SK-N-SH (cell line): Measurements from ENCODE around the gene ATP8A2. TPM values are rescaled to one million over a fixed set of nuclear protein-coding genes. Genes with fewer than 3 reads are reported as not detected.

Source experiments
- CTCF ChIA-PET: fragments of 300-600, 350-600 bp; formaldehyde crosslinking; extraction: SDS; loops from one replicate; lab custom pipeline; 2021; lab: Yijun Ruan, JAX
- POLR2A ChIA-PET: fragments of 350-600 bp; sonication (Branson Sonifier 250); formaldehyde crosslinking; extraction: SDS; loops from one replicate; lab custom pipeline; 2020; ENCODE audit warnings: antibody characterized with exemption, inconsistent platforms; lab: Yijun Ruan, JAX
- DNase-seq: peaks from one replicate; pipeline ENCODE4 v3.0.0; 2012
- H2AFZ ChIP-seq: fragments of 200-600 bp; sonication (generic); 2 replicates; pipeline ENCODE4 v1.8.1; 2016; ENCODE audit warnings: antibody characterized with exemption, mild to moderate bottlenecking, low read depth
- H3F3A ChIP-seq: fragments of 200-600 bp; sonication (generic); replicated peaks from 2 replicates; pipeline ENCODE3; 2016; ENCODE audit warnings: antibody characterized with exemption, mild to moderate bottlenecking; ENCODE audit not compliant: insufficient read depth
- H3K27ac ChIP-seq, 2 experiments: fragments of 200-500 bp in 1 of 2; fragments of 200-600 bp in 1 of 2; sonication (Bioruptor generic) in 1 of 2; sonication (generic), shearing (Covaris generic) in 1 of 2; 2 replicates each; pipeline versions ENCODE4 v1.5.1 to v1.6.1; 2014 to 2016; ENCODE audit warnings: low read depth in 2 of 2, inconsistent platforms in 1 of 2, low read length in 1 of 2, mild to moderate bottlenecking in 1 of 2, mixed read lengths in 1 of 2
- H3K27me3 ChIP-seq: fragments of 200-600 bp; sonication (generic), shearing (Covaris generic); 2 replicates; pipeline ENCODE4 v1.6.1; 2016; ENCODE audit warnings: mixed run types; ENCODE audit not compliant: insufficient read depth
- H3K36me3 ChIP-seq, 2 experiments: fragments of 200-500 bp in 1 of 2; fragments of 200-600 bp in 1 of 2; sonication (Bioruptor generic) in 1 of 2; sonication (generic) in 1 of 2; replicated peaks in 1 of 2; 2 replicates each; pipeline versions ENCODE3 to v1.5.1; 2014 to 2016; ENCODE audit warnings: low read length in 1 of 2, mild to moderate bottlenecking in 1 of 2; ENCODE audit not compliant: insufficient read depth in 2 of 2, control insufficient read depth in 1 of 2
- H3K4me1 ChIP-seq, 2 experiments: fragments of 200-500 bp in 1 of 2; fragments of 200-600 bp in 1 of 2; sonication (Bioruptor generic) in 1 of 2; sonication (generic), shearing (Covaris generic) in 1 of 2; 2 replicates each; pipeline versions ENCODE4 v1.5.1 to v1.6.1; 2014 to 2016; ENCODE audit warnings: low read depth in 1 of 2, low read length in 1 of 2, mixed run types in 1 of 2; ENCODE audit not compliant: insufficient read depth in 2 of 2, control insufficient read depth in 1 of 2
- H3K4me2 ChIP-seq: fragments of 200-600 bp; sonication (generic), shearing (Covaris generic); 2 replicates; pipeline ENCODE4 v1.6.1; 2017; ENCODE audit warnings: mixed run types
- H3K4me3 ChIP-seq, 2 experiments: fragments of 200-500 bp in 1 of 2; fragments of 200-600 bp in 1 of 2; sonication (Bioruptor generic) in 1 of 2; sonication (generic), shearing (Covaris generic) in 1 of 2; 2 replicates each; pipeline versions ENCODE4 v1.5.1 to v1.8.1; 2014 to 2016; ENCODE audit warnings: low read depth in 2 of 2, inconsistent platforms in 1 of 2, low read length in 1 of 2, mild to moderate bottlenecking in 1 of 2, mixed read lengths in 1 of 2, moderate library complexity in 1 of 2
- H3K79me2 ChIP-seq: fragments of 200-600 bp; sonication (generic); 2 replicates; pipeline ENCODE4 v1.8.1; 2017; ENCODE audit warnings: mild to moderate bottlenecking; ENCODE audit not compliant: insufficient read depth
- H3K9ac ChIP-seq: fragments of 200-600 bp; sonication (generic); 2 replicates; pipeline ENCODE4 v1.6.1; 2017; ENCODE audit warnings: mixed run types
- H3K9me2 ChIP-seq: fragments of 200-600 bp; sonication (generic); 2 replicates; pipeline ENCODE4 v1.6.1; 2017; ENCODE audit warnings: mixed run types
- H3K9me3 ChIP-seq: fragments of 200-600 bp; sonication (generic); 2 replicates; pipeline ENCODE4 v1.6.1; 2017; ENCODE audit warnings: mixed run types, mild to moderate bottlenecking, moderate library complexity
- H4K20me1 ChIP-seq: fragments of 200-600 bp; sonication (generic); 2 replicates; pipeline ENCODE4 v1.6.1; 2017; ENCODE audit warnings: mild to moderate bottlenecking, mixed run types; ENCODE audit not compliant: insufficient read depth
- CHD2 ChIP-seq: fragments of 150-350 bp; IDR thresholded peaks from 2 replicates; pipeline ENCODE4 v1.6.1; 2018; ENCODE audit warnings: low read length; ENCODE audit not compliant: partially characterized antibody
- EP300 ChIP-seq, 2 experiments: IDR thresholded peaks; 2 replicates each; pipeline versions ENCODE4 v1.4.0 to v1.6.1; 2012; ENCODE audit warnings: borderline replicate concordance in 1 of 2, low read depth in 1 of 2, low read length in 1 of 2
- FOXM1 ChIP-seq: IDR thresholded peaks from 2 replicates; pipeline ENCODE4 v1.4.0; 2012; ENCODE audit warnings: low read depth, mild to moderate bottlenecking
- GABPA ChIP-seq: IDR thresholded peaks from 2 replicates; pipeline ENCODE4 v1.4.0; 2012; ENCODE audit warnings: low read depth, mild to moderate bottlenecking
- GATA2 ChIP-seq: sonication (generic); formaldehyde crosslinking; IDR thresholded peaks from 2 replicates; pipeline ENCODE4 v1.5.0; 2020; ENCODE audit warnings: mild to moderate bottlenecking, missing genetic modification reagents
- IRF3 ChIP-seq: fragments of 150-350 bp; IDR thresholded peaks from 2 replicates; pipeline ENCODE4 v1.6.1; 2016; ENCODE audit warnings: mild to moderate bottlenecking, low read depth, low read length
- MEF2A ChIP-seq: IDR thresholded peaks from 2 replicates; pipeline ENCODE4 v1.4.0; 2012; ENCODE audit warnings: low read depth, borderline replicate concordance
- PBX3 ChIP-seq: IDR thresholded peaks from 2 replicates; pipeline ENCODE4; 2012
- RAD21 ChIP-seq: IDR thresholded peaks from 2 replicates; pipeline ENCODE4 v1.6.1; 2012; ENCODE audit warnings: mild to moderate bottlenecking, low read length
- RCOR1 ChIP-seq: fragments of 150-350 bp; IDR thresholded peaks from 2 replicates; pipeline ENCODE4 v1.6.1; 2017; ENCODE audit warnings: antibody characterized with exemption, low read length
- RFX5 ChIP-seq: IDR thresholded peaks from 2 replicates; pipeline ENCODE4 v1.6.1; 2012; ENCODE audit warnings: mild to moderate bottlenecking, improper control_type of control experiment, low read length
- RXRA ChIP-seq: IDR thresholded peaks from 2 replicates; pipeline ENCODE4 v1.4.0; 2012; ENCODE audit warnings: low read depth, mild to moderate bottlenecking, borderline replicate concordance
- SIN3A ChIP-seq: IDR thresholded peaks from 2 replicates; pipeline ENCODE4 v1.6.1; 2012; ENCODE audit warnings: low read depth, mild to moderate bottlenecking, low read length, moderate library complexity, borderline replicate concordance
- SMC3 ChIP-seq: IDR thresholded peaks from 2 replicates; pipeline ENCODE4 v1.6.1; 2012; ENCODE audit warnings: low read depth, low read length, improper control_type of control experiment
- TAF1 ChIP-seq: IDR thresholded peaks from 2 replicates; pipeline ENCODE4 v1.6.1; 2012; ENCODE audit warnings: low read depth, mild to moderate bottlenecking, low read length, moderate library complexity, borderline replicate concordance
- USF2 ChIP-seq: fragments of 150-350 bp; IDR thresholded peaks from 2 replicates; pipeline ENCODE4 v1.6.1; 2017; ENCODE audit warnings: antibody characterized with exemption, low read length, low read depth, borderline replicate concordance
- YY1 ChIP-seq: IDR thresholded peaks from 2 replicates; pipeline ENCODE4 v1.4.0; 2012; ENCODE audit warnings: low read depth, mild to moderate bottlenecking
- WGBS: methylation state at CpG from one replicate; pipeline ENCODE4 v1.1.6; 2017; ENCODE audit warnings: low lambda C conversion rate; 5-methylcytosine and 5-hydroxymethylcytosine counted together
- polyA plus RNA-seq, 3 experiments: library from polyadenylated mRNA; depleted of rRNA; stranded (reverse); fragments of >200 nt; gene quantifications; 2 replicates each; pipeline ENCODE4 v1.2.3, GENCODE V29; 2012
- TF ChIP-seq, protein P1 (sequence below): IDR thresholded peaks from 2 replicates; pipeline ENCODE4 v1.4.0; 2012; ENCODE audit warnings: low read depth, borderline replicate concordance

ATP8A2 gene
- polyA plus RNA-seq, 1 of the 3 experiments (the other 2 are of a cell fraction), result 0.02 TPM

DNA sequence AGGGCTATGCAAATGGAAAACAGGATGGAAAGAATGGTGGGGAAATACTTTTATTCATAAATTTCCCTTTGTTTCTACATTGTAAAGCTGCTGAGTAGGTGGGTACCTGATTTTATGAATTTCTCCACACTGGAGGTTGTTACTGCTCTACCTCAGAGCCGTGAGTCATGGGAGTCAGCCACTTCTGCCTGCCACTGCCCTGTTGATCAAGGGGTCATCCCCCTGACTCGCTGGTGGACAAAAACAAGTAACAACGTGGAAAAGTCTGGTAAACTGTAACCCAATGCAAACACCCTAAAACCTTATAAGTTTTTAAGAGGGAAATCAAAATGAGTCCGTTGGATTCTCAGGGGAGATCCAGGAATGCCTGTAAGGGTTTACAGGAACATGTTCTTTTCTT, 329.5 kb downstream of the ATP8A2 start (continued):
- TF ChIP-seq, protein P1, sequence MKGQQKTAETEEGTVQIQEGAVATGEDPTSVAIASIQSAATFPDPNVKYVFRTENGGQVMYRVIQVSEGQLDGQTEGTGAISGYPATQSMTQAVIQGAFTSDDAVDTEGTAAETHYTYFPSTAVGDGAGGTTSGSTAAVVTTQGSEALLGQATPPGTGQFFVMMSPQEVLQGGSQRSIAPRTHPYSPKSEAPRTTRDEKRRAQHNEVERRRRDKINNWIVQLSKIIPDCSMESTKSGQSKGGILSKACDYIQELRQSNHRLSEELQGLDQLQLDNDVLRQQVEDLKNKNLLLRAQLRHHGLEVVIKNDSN, result no peak

GRCh38 chr13:25702386-25702785, 330.6 kb downstream of the ATP8A2 start:
- Histone ChIP-seq H2AFZ (no peak overlapping the region), H3K27me3 (no peaks in the 10 kb centered on the region), H3K27ac (no peak overlapping the region), H3K4me1 (no peaks in the 10 kb centered on the region), H3K36me3 (no peaks in the 10 kb centered on the region), H3K9me2 (no peaks in the 10 kb centered on the region), H3F3A (no peaks in the 10 kb centered on the region), H3K4me3 (no peak overlapping the region), H3K4me2 (no peak overlapping the region), H3K9ac (no peak overlapping the region), H4K20me1 (no peaks in the 10 kb centered on the region)
- ChIA-PET POLR2A (no interaction called here), CTCF (interaction anchor here (0.9 kb wide), 1 partner anchor 128 kb away, joined by 3 read pairs; no protein-coding TSS in a partner anchor)
- no peak for DNase-seq
- 22% methylated on average over 2 of the region's 2 CpGs for WGBS
- TF ChIP-seq EP300 (IDR thresholded peaks at IDR 0.05; ENCODE audit: borderline replicate concordance in 1 of 2, low read depth in 1 of 2, low read length in 1 of 2) (no peak), RAD21 (no peak), TAF1 (no peak), GATA2 (no peak), RCOR1 (no peak), RFX5 (no peak), GABPA (no peak), IRF3 (no peak), CHD2 (no peak), MEF2A (no peak), PBX3 (no peak), FOXM1 (no peak), RXRA (no peak), YY1 (no peak), USF2 (no peak), SIN3A (no peak), SMC3 (no peak)
- TF ChIP-seq, all 33 proteins: peak for 0
- no peaks in the 10 kb centered on the region for H3K79me2 ChIP-seq
- no peaks in the 10 kb centered on the region for H3K9me3 ChIP-seq
